Activated naive CD4-positive, alpha-beta T cell treated with anti-CD3 and anti-CD28 coated beads, Interleukin-2, amount 50 U/mL, for 24 hours (primary cell): ENCODE results near the gene RNF4.
"Not testable (repeated sequence)": the region's sequence is repeated elsewhere in the genome, so short reads cannot be mapped to it uniquely, and the experiment has no call there.

ENCODE experiments used
- H3K27ac Mint-ChIP-seq: one replicate; pipeline ENCODE4 v1.8.0; 2021; ENCODE audit warnings: mild to moderate bottlenecking, mixed read lengths
- H3K27me3 Mint-ChIP-seq: one replicate; pipeline ENCODE4 v1.8.0; 2021; ENCODE audit warnings: mixed read lengths
- H3K36me3 Mint-ChIP-seq: one replicate; pipeline ENCODE4 v1.8.0; 2021; ENCODE audit warnings: mixed read lengths
- H3K4me1 Mint-ChIP-seq: one replicate; pipeline ENCODE4 v1.8.0; 2021; ENCODE audit warnings: mixed read lengths
- H3K4me3 Mint-ChIP-seq: one replicate; pipeline ENCODE4 v1.8.0; 2021; ENCODE audit warnings: mild to moderate bottlenecking, mixed read lengths
- H3K9me3 Mint-ChIP-seq: one replicate; pipeline ENCODE4 v1.8.0; 2021; ENCODE audit warnings: mixed read lengths

Gene RNF4

GRCh38 chr4:2546961-2547691 is 78.2 kb downstream of the RNF4 start:
- H3K4me3 Mint-ChIP-seq, H3K9me3 Mint-ChIP-seq, H3K27me3 Mint-ChIP-seq, H3K36me3 Mint-ChIP-seq, H3K27ac Mint-ChIP-seq: not testable (repeated sequence)
- peaks cover 50% of the 10 kb centered on the region for H3K4me1 Mint-ChIP-seq

- Mint-ChIP-seq H3K27me3 (no peaks in the 10 kb centered on the region), H3K27ac (no peak overlapping the region), H3K36me3 (peaks cover 4% of the 10 kb centered on the region), H3K4me1 (peaks cover 46% of the 10 kb centered on the region), H3K4me3 (no peak overlapping the region), H3K9me3 (no peaks in the 10 kb centered on the region)
These were observed 82.2 kb downstream of the RNF4 start for GRCh38 chr4:2551118-2551517.

DNA sequence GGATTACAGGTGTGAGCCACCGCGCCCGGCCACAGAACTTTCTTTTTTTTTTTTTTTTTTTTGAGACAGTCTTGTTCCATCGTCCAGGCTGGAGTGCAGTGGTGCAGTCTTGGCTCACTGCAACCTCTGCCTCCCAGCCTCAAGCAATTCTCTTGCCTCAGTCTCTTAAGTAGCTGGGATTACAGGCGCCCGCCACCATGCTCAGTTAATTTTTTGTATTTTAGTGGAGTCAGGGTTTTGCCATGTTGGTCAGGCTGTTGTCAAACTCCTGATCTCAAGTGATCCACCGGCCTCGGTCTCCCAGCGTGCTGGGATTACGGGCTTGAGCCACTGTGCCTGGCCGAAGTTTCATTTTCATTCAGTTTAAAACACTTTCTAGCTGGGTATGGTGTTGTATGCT is 83.9 kb downstream of the RNF4 start:
- Mint-ChIP-seq H3K36me3 (no peaks in the 10 kb centered on the region), H3K4me1 (peaks cover 43% of the 10 kb centered on the region), H3K9me3 (no peaks in the 10 kb centered on the region), H3K27me3 (no peaks in the 10 kb centered on the region), H3K27ac (no peak overlapping the region), H3K4me3 (no peak overlapping the region)

DNA sequence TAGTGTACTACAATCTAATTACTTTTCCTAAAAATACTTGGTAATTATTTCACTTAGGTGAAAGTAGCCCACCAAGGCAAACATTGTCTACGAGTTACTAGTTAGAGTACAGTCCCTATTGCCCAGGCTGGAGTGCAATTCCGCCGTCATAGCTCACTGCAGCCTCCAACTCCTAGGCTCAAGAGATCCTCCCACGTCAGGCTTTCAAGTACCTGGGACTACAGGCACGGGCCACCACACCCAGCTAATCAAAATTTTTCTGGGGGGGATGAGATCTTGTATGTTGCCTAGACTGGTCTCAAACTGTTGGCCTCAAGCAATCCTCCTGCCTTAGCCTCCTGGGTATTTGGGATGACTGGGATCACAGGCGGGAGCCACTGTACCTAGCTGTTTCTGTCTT is 89.4 kb downstream of the RNF4 start:
- H3K4me1 Mint-ChIP-seq, result peaks cover 54% of the 10 kb centered on the region
- H3K4me3 Mint-ChIP-seq, result no peak overlapping the region
- no peaks in the 10 kb centered on the region for H3K9me3 Mint-ChIP-seq
- no peaks in the 10 kb centered on the region for H3K27me3 Mint-ChIP-seq
- H3K27ac Mint-ChIP-seq, result no peak overlapping the region
- peaks cover 4% of the 10 kb centered on the region for H3K36me3 Mint-ChIP-seq

GRCh38 chr4:2560167-2560566 is 91.3 kb downstream of the RNF4 start:
- no peak overlapping the region for H3K27ac Mint-ChIP-seq
- H3K4me1 Mint-ChIP-seq, result peaks cover 50% of the 10 kb centered on the region
- peaks cover 4% of the 10 kb centered on the region for H3K36me3 Mint-ChIP-seq
- no peaks in the 10 kb centered on the region for H3K9me3 Mint-ChIP-seq
- H3K27me3 Mint-ChIP-seq, result no peaks in the 10 kb centered on the region
- no peak overlapping the region for H3K4me3 Mint-ChIP-seq
